Smooth muscle cell (in vitro differentiated cells): ENCODE results near the gene NFATC2IP. TPM values are rescaled to one million over a fixed set of nuclear protein-coding genes. Genes with fewer than 3 reads are reported as not detected.

Source experiments
- DNase-seq: peaks from one replicate; lab custom pipeline; 2025; ENCODE audit not compliant: unreplicated experiment; lab: John Stamatoyannopoulos, UW
- H2AFZ ChIP-seq: fragments of 200-600 bp; sonication (generic); 2 replicates; pipeline ENCODE4 v1.6.0; 2016; ENCODE audit warnings: antibody characterized with exemption, low read depth, mild to moderate bottlenecking
- H3F3A ChIP-seq: fragments of 200-600 bp; sonication (generic); 2 replicates; pipeline ENCODE4 v1.6.0; 2017; ENCODE audit warnings: antibody characterized with exemption, low read depth
- H3K27ac ChIP-seq: fragments of 200-600 bp; sonication (generic); 2 replicates; pipeline ENCODE4 v1.5.1; 2016; ENCODE audit warnings: low read depth, mild to moderate bottlenecking
- H3K27me3 ChIP-seq: fragments of 200-600 bp; sonication (generic); 2 replicates; pipeline ENCODE4 v1.6.1; 2016; ENCODE audit warnings: low read depth, mild to moderate bottlenecking
- H3K36me3 ChIP-seq: fragments of 200-600 bp; sonication (generic); 2 replicates; pipeline ENCODE4 v1.5.1; 2016; ENCODE audit warnings: low read depth
- H3K4me1 ChIP-seq: fragments of 200-600 bp; sonication (generic); 2 replicates; pipeline ENCODE4 v1.5.1; 2016; ENCODE audit warnings: low read depth
- H3K4me2 ChIP-seq: fragments of 200-600 bp; sonication (generic); 2 replicates; pipeline ENCODE4 v1.6.0; 2016; ENCODE audit warnings: mild to moderate bottlenecking
- H3K4me3 ChIP-seq: fragments of 200-600 bp; sonication (generic); 2 replicates; pipeline ENCODE4 v1.5.1; 2016; ENCODE audit warnings: mild to moderate bottlenecking
- H3K79me2 ChIP-seq: fragments of 200-600 bp; sonication (generic); 2 replicates; pipeline ENCODE4 v1.6.0; 2016; ENCODE audit warnings: low read depth, mild to moderate bottlenecking
- H3K9ac ChIP-seq: fragments of 200-600 bp; sonication (generic); 2 replicates; pipeline ENCODE4 v1.6.0; 2016; ENCODE audit warnings: low read depth
- H3K9me3 ChIP-seq: fragments of 200-600 bp; sonication (generic); replicated peaks from 2 replicates; pipeline ENCODE4 v1.5.1; 2016; ENCODE audit warnings: low read depth
- H4K20me1 ChIP-seq: fragments of 200-600 bp; sonication (generic); 2 replicates; pipeline ENCODE4 v1.6.0; 2016; ENCODE audit warnings: low read depth
- CTCF ChIP-seq: fragments of 200-600 bp; sonication (generic); IDR thresholded peaks from 2 replicates; pipeline ENCODE4 v1.5.1; 2017; ENCODE audit warnings: borderline replicate concordance, mild to moderate bottlenecking, antibody characterized with exemption; ENCODE audit not compliant: insufficient read depth, poor library complexity, severe bottlenecking
- WGBS: methylation state at CpG from one replicate; pipeline ENCODE4 v1.1.7; 2016; ENCODE audit warnings: low lambda C conversion rate; 5-methylcytosine and 5-hydroxymethylcytosine counted together
- polyA plus RNA-seq: library from polyadenylated mRNA; unstranded; fragments of >200 nt; fragmentation: Nextera tagmentation; extraction: Ambion mirVana; gene quantifications from 2 replicates; pipeline ENCODE4 v1.2.1, GENCODE V29; 2016
- total RNA-seq: library from RNA; depleted of rRNA; stranded (reverse); fragments of >200 nt; gene quantifications from 2 replicates; pipeline ENCODE4 v1.2.3, GENCODE V29; 2014

The NFATC2IP gene
- total and polyA plus RNA-seq, 2 experiments from 2014 or later: 13.1 to 19.0 TPM

- H3F3A ChIP-seq: peaks cover 2% of the 10 kb centered on the region
- no peak for DNase-seq
- H3K4me1 ChIP-seq: peaks cover 6% of the 10 kb centered on the region
- H3K27me3 ChIP-seq: no peaks in the 10 kb centered on the region
- no peak overlapping the region for H3K27ac ChIP-seq
- no peak overlapping the region for H3K9ac ChIP-seq
- no peak for TF ChIP-seq CTCF
- no peak overlapping the region for H2AFZ ChIP-seq
- no peaks in the 10 kb centered on the region for H3K36me3 ChIP-seq
- H3K9me3 ChIP-seq: no peaks in the 10 kb centered on the region
- no peak overlapping the region for H3K4me3 ChIP-seq
- H3K79me2 ChIP-seq: no peaks in the 10 kb centered on the region
- 88% methylated on average over 3 of the region's 3 CpGs for WGBS
- H3K4me2 ChIP-seq: no peak overlapping the region
- no peaks in the 10 kb centered on the region for H4K20me1 ChIP-seq
Observed at GRCh38 chr16:28930203-28930602, 20.5 kb upstream of the NFATC2IP start.

- Histone ChIP-seq H3K36me3 (no peaks in the 10 kb centered on the region), H3K79me2 (no peaks in the 10 kb centered on the region), H3K27me3 (no peaks in the 10 kb centered on the region), H4K20me1 (no peaks in the 10 kb centered on the region), H3K4me1 (peaks cover 6% of the 10 kb centered on the region), H2AFZ (no peak overlapping the region), H3K4me2 (no peak overlapping the region), H3K9ac (no peak overlapping the region), H3F3A (peaks cover 2% of the 10 kb centered on the region), H3K27ac (no peak overlapping the region), H3K9me3 (no peaks in the 10 kb centered on the region), H3K4me3 (no peak overlapping the region)
- TF ChIP-seq CTCF: no peak
- 64% methylated on average over 3 of the region's 3 CpGs for WGBS
- no peak for DNase-seq
Observed at GRCh38 chr16:28930652-28931051, 20.1 kb upstream of the NFATC2IP start.

- H3K27ac ChIP-seq: no peak within 1 kb of the TSS
- no peaks in the 10 kb centered on the region for H4K20me1 ChIP-seq
- no peaks in the 10 kb centered on the region for H3K36me3 ChIP-seq
- no peak within 1 kb of the TSS for H3K9ac ChIP-seq
- no peak for DNase-seq
- 94% methylated on average over 10 of the region's 10 CpGs for WGBS
- H3K4me3 ChIP-seq: no peak within 1 kb of the TSS
- H3K4me2 ChIP-seq: no peak within 1 kb of the TSS
- H2AFZ ChIP-seq: no peak within 1 kb of the TSS
- H3K9me3 ChIP-seq: no peaks in the 10 kb centered on the region
- H3K27me3 ChIP-seq: no peaks in the 10 kb centered on the region
- no peaks in the 10 kb centered on the region for H3K79me2 ChIP-seq
- no peak for TF ChIP-seq CTCF
- peaks cover 6% of the 10 kb centered on the region for H3K4me1 ChIP-seq
- no peaks in the 10 kb centered on the region for H3F3A ChIP-seq
Observed at GRCh38 chr16:28931801-28932225, 18.9 kb upstream of the NFATC2IP start, which contains the start of gene CD19. Gene CD19 (plus strand): TSS chr16:28931971. CDS start chr16:28932001, 30 bp downstream.
